Stomach (tissue), 9 donors: ENCODE results near the gene ELF4. TPM values are rescaled to one million over a fixed set of nuclear protein-coding genes. Genes with fewer than 3 reads are reported as not detected.

Experiments used
- DNase-seq, 2 donors: peaks; one replicate each; pipeline versions ENCODE4 v3.0.0 to v3.0.0-alpha.2; 2013 to 2019
- H3K27ac ChIP-seq, 5 donors: fragments of 200-600 bp in 4 of 5; sonication (generic) in 4 of 5; one replicate each; pipeline ENCODE4 v1.5.1; 2013 to 2019; ENCODE audit warnings: mild to moderate bottlenecking in 1 of 5, moderate library complexity in 1 of 5
- H3K27me3 ChIP-seq, 3 donors: fragments of 200-600 bp; sonication (generic); one replicate each; pipeline ENCODE4 v1.5.1; 2017 to 2019; ENCODE audit warnings: mixed run types in 1 of 3
- H3K36me3 ChIP-seq, 4 donors: fragments of 200-600 bp; sonication (generic); 1 replicate in 3 of 4; 2 replicates in 1 of 4; pipeline ENCODE4 v1.5.1; 2016 to 2019
- H3K4me1 ChIP-seq, 4 donors: fragments of 200-600 bp; sonication (generic); one replicate each; pipeline ENCODE4 v1.5.1; 2016 to 2019
- H3K4me3 ChIP-seq, 4 donors: fragments of 200-600 bp; sonication (generic) in 3 of 4; one replicate each; pipeline ENCODE4 v1.5.1; 2016 to 2019; ENCODE audit warnings: mild to moderate bottlenecking in 1 of 4
- H3K9me3 ChIP-seq, 4 donors: fragments of 200-600 bp; sonication (generic); one replicate each; pipeline ENCODE4 v1.5.1; 2016 to 2019
- EP300 ChIP-seq: sonication (generic); formaldehyde crosslinking; IDR thresholded peaks from one replicate; pipeline ENCODE4 v1.6.1; 2017; ENCODE audit warnings: antibody characterized with exemption
- POLR2A ChIP-seq, 4 donors: fragments of 450-650 bp; IDR thresholded peaks; one replicate each; pipeline ENCODE4 v1.6.1; 2016; ENCODE audit warnings: antibody characterized with exemption in 4 of 4, control low read depth in 2 of 4, mild to moderate bottlenecking in 1 of 4, moderate library complexity in 1 of 4
- POLR2AphosphoS5 ChIP-seq, 3 donors: sonication (generic); formaldehyde crosslinking; IDR thresholded peaks; one replicate each; pipeline ENCODE4 v1.6.1; 2016; ENCODE audit warnings: antibody characterized with exemption in 3 of 3
- WGBS, 5 donors: extraction: QIAGEN DNeasy Blood & Tissue Kit in 3 of 5; methylation state at CpG; one replicate each; pipeline versions ENCODE4 v1.1.5 to v1.1.7; 2013 to 2018; 5-methylcytosine and 5-hydroxymethylcytosine counted together
- intact Hi-C: fragments of 100-400 bp; cut with DNase I; formaldehyde crosslinking; loops from one replicate; pipeline ENCODE4 v1.15.1; 2023; ENCODE audit warnings: low total_unique reads
- polyA plus RNA-seq, 3 donors: library from polyadenylated mRNA; stranded (reverse); fragments of 200-250 nt; gene quantifications; one replicate each; pipeline ENCODE4 v1.2.3, GENCODE V29; 2013
- total RNA-seq, 5 donors: library from RNA; depleted of rRNA; stranded (reverse); fragments of >200 nt; gene quantifications; one replicate each; pipeline versions ENCODE4 v1.1.0 to v1.2.3, GENCODE V29; 2014 to 2016
- TF ChIP-seq, protein P1 (sequence below), 7 experiments: fragments of 450-650 bp in 4 of 7; fragments of 200-600 bp in 3 of 7; sonication (generic) in 3 of 7; IDR thresholded peaks; one replicate each; pipeline ENCODE4 v1.5.1; 2016 to 2019; ENCODE audit warnings: antibody characterized with exemption in 7 of 7, control low read depth in 2 of 7, mild to moderate bottlenecking in 1 of 7
- donor health status: healthy with polysubstance abuse.
- donor health status: Bipolar disorder and iron deficiency.
- donor health status: healthy.

Gene ELF4
- total and polyA plus RNA-seq, 8 donors, result 3.9 to 34.5 (median 12.7) TPM

- Histone ChIP-seq H3K27me3 (no peaks in the 10 kb centered on the region), H3K27ac (peak overlapping the region; percentile 55 to 72 (median 69)), H3K4me3 (no peak overlapping the region), H3K9me3 (no peaks in the 10 kb centered on the region), H3K4me1 (peaks cover 19 to 52% (median 40%) of the 10 kb centered on the region in 4 donors), H3K36me3 (no peaks in the 10 kb centered on the region)
- DNase-seq, result peak; percentile 53 to 87
- intact Hi-C loops, result no loop called here
- 24 to 57% (median 33%) methylated on average over 10 to 14 of the region's 14 CpGs for WGBS, 5 donors
- TF ChIP-seq POLR2AphosphoS5 (IDR thresholded peaks at IDR 0.05), result no peak
- TF ChIP-seq, protein P1, sequence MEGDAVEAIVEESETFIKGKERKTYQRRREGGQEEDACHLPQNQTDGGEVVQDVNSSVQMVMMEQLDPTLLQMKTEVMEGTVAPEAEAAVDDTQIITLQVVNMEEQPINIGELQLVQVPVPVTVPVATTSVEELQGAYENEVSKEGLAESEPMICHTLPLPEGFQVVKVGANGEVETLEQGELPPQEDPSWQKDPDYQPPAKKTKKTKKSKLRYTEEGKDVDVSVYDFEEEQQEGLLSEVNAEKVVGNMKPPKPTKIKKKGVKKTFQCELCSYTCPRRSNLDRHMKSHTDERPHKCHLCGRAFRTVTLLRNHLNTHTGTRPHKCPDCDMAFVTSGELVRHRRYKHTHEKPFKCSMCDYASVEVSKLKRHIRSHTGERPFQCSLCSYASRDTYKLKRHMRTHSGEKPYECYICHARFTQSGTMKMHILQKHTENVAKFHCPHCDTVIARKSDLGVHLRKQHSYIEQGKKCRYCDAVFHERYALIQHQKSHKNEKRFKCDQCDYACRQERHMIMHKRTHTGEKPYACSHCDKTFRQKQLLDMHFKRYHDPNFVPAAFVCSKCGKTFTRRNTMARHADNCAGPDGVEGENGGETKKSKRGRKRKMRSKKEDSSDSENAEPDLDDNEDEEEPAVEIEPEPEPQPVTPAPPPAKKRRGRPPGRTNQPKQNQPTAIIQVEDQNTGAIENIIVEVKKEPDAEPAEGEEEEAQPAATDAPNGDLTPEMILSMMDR (IDR thresholded peaks at IDR 0.05), result no peak
- no peak for TF ChIP-seq EP300
- no peak for TF ChIP-seq POLR2A (IDR thresholded peaks at IDR 0.05)
Measured at GRCh38 chrX:130097507-130098209, 12.6 kb downstream of the ELF4 start.

DNA sequence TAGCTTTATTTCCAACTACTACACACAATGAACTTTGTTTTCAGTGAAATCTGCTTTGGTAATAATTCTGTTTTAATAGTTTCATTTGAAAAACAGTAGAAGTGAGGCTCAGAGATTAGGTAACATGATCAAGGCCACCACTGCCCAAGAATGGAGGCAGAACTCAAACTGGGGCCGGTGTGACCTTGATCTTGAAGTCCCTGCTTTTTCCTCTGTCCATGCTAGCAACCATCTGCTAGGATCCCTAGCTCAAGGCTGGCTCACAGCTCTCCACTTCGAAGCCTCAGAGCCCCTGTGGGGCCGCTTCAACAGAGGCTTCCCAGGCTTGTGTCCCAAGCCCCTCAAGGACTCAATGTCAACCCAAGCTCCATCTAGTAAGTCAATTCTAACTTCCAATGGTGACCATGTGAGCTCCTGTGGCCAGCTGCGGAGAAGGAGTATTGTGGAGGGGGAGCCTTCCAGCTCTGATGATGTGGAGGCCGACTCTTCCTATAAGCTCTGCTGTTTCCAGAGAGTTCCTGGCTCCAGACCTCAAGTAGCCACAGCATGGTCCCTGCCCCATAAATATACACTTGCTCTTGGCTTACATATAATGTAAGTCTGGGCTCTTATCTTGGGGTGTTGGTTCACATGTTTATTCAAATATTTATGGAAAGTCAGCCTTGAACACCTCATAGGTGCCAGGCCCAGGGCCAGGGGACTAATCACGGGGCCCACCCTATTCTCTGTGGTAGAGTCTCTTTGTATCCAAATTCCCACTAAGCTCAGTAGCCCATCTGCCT lies 14.9 kb downstream of the ELF4 start:
- TF ChIP-seq, protein P1 (IDR thresholded peaks at IDR 0.05), result no peak
- TF ChIP-seq POLR2AphosphoS5 (IDR thresholded peaks at IDR 0.05) (peak in 1 of 3 donors; percentile 22), POLR2A (IDR thresholded peaks at IDR 0.05) (no peak)
- peak in 1 of 2 donors; percentile 59 for DNase-seq
- Histone ChIP-seq H3K27ac (peak overlapping the region; percentile 12 to 74 (median 67)), H3K4me1 (peaks cover 19 to 60% (median 47%) of the 10 kb centered on the region in 4 donors), H3K36me3 (no peaks in the 10 kb centered on the region), H3K4me3 (no peak overlapping the region), H3K27me3 (no peaks in the 10 kb centered on the region), H3K9me3 (no peaks in the 10 kb centered on the region)
- intact Hi-C loops, result no loop called here
- 61 to 72% (median 63%) methylated on average over 5 to 6 of the region's 6 CpGs for WGBS, 5 donors

DNA sequence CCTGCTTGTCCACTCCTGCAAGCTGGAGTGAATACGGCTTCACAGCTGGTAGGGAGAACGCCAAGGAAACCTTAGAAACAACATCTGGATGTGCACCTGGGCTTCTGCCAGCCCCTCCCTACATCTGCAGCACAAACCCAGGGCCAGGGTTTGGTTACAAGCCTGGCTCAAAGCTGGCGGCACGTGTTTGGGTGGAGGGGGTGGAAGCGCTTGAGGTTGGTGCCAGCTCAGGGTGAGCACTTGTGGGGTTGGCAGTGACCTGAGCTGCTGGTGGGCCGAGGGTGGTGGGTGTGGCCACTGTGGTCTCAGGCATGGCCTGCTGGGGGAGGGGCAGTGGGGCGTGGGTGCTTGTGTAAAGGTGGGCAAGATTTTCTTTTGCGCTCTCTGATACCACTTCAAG lies 15.6 kb downstream of the ELF4 start:
- H3K27ac ChIP-seq, result peak overlapping the region in 4 of 5 donors; percentile 41 to 74 (median 70)
- H3K4me1 ChIP-seq, result peaks cover 16 to 53% (median 40%) of the 10 kb centered on the region in 4 donors
- no peaks in the 10 kb centered on the region for H3K36me3 ChIP-seq
- no peak for DNase-seq
- H3K9me3 ChIP-seq, result no peaks in the 10 kb centered on the region
- no peaks in the 10 kb centered on the region for H3K27me3 ChIP-seq
- intact Hi-C loops, result no loop called here
- WGBS, 5 donors, result 45 to 65% (median 58%) methylated on average over 4 to 8 of the region's 8 CpGs
- TF ChIP-seq POLR2AphosphoS5 (IDR thresholded peaks at IDR 0.05) (no peak), POLR2A (IDR thresholded peaks at IDR 0.05) (no peak), EP300 (no peak)
- TF ChIP-seq, protein P1 (IDR thresholded peaks at IDR 0.05), result no peak
- no peak overlapping the region for H3K4me3 ChIP-seq

DNA sequence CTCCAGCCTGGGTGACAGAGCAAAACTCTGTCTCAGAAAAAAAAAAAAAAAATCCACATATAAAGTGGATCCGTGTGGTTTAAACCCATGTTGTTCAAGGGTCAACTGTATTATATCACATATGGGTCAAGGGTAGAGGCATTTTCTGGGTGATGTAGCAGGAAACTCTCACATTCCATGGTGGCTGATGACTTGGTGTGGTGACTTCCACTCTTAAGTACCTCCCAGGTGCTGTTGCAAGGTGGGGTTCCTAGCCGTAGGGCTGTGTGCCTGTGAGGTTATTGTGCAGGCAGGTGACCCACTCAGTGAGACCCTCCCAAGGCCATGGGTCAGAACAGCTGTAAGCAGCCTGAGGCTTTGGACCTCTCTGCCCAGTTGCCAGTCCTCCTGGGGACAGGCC lies 17.0 kb downstream of the ELF4 start:
- H3K9me3 ChIP-seq, result no peaks in the 10 kb centered on the region
- H3K27ac ChIP-seq, result peak overlapping the region in 2 of 5 donors; percentile 6 to 21
- H3K36me3 ChIP-seq, result no peaks in the 10 kb centered on the region
- DNase-seq, result no peak
- no peaks in the 10 kb centered on the region for H3K27me3 ChIP-seq
- 73 to 100% (median 85%) methylated on average over 1 to 2 of the region's 2 CpGs for WGBS, 5 donors
- H3K4me1 ChIP-seq, result peaks cover 5 to 46% (median 26%) of the 10 kb centered on the region in 4 donors
- TF ChIP-seq, protein P1 (IDR thresholded peaks at IDR 0.05), result no peak
- TF ChIP-seq POLR2AphosphoS5 (IDR thresholded peaks at IDR 0.05) (no peak), EP300 (no peak), POLR2A (IDR thresholded peaks at IDR 0.05) (no peak)
- no peak overlapping the region for H3K4me3 ChIP-seq
- intact Hi-C loops, result no loop called here
